ENCODE data around the gene PASD1.

GRCh38 chrX:151711787-151712186 lies 148.3 kb downstream of the PASD1 start:
- TF ChIP-seq CTCF (conservative IDR thresholded peaks at IDR 0.05; ENCODE audit: low read depth, low read length) = no peak
- TF ChIP-seq EZH2 (IDR thresholded peaks at IDR 0.05; ENCODE audit: low read length, unreplicated experiment) = no peak
- no peak for TF ChIP-seq EZH2phosphoT487 (IDR thresholded peaks at IDR 0.05; ENCODE audit: borderline replicate concordance, low read length)
